Measurements from ENCODE around the gene SYNC. TPM values are rescaled to one million over a fixed set of nuclear protein-coding genes. Genes with fewer than 3 reads are reported as not detected.
"Not testable (repeated sequence)": the region's sequence is repeated elsewhere in the genome, so short reads cannot be mapped to it uniquely, and the experiment has no call there.

SYNC gene
- total RNA-seq, 1 donor from 2014 or later, result 14.5 TPM

DNA sequence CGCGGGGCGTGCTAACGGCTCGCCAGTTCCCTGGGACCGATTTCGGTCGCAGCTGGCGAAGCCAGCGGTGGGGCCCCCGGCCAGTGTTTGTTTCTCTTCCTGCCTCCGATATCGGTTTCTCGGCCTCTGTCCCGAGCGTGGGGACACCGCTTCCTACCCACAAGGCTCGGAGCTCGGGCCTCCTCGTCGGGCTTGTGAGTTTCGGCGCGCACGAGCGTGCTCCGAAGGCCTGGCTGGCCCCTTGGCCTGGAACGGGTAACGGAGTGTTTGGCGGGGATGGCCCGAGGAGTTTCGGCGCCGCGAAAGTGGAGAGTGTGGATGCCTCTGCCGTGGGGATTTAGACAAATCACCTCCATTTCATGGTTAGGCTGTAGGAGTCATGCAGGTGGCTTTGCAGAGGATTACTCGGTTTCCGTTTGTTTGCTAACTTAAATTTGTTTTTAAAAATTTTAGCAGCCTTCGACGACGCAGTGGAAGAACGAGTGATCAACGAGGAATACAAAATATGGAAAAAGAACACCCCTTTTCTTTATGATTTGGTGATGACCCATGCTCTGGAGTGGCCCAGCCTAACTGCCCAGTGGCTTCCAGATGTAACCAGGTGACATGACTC is 51.0 kb downstream of the SYNC start:
- peak overlapping the region; percentile 100 for H3K27ac ChIP-seq
- intact Hi-C loops (cut with DNase I), result no loop called here
- ATAC-seq (peak; percentile 11 to 35), DNase-seq (no peak)
- H3K36me3 ChIP-seq, result peaks cover 40% of the 10 kb centered on the region
- peak overlapping the region; percentile 83 for H3K4me3 ChIP-seq
- no peaks in the 10 kb centered on the region for H3K27me3 ChIP-seq (ENCODE audit: low read depth)
- H3K4me1 ChIP-seq, result peaks cover 64% of the 10 kb centered on the region
- no peaks in the 10 kb centered on the region for H3K9me3 ChIP-seq
- TF ChIP-seq, protein P1, sequence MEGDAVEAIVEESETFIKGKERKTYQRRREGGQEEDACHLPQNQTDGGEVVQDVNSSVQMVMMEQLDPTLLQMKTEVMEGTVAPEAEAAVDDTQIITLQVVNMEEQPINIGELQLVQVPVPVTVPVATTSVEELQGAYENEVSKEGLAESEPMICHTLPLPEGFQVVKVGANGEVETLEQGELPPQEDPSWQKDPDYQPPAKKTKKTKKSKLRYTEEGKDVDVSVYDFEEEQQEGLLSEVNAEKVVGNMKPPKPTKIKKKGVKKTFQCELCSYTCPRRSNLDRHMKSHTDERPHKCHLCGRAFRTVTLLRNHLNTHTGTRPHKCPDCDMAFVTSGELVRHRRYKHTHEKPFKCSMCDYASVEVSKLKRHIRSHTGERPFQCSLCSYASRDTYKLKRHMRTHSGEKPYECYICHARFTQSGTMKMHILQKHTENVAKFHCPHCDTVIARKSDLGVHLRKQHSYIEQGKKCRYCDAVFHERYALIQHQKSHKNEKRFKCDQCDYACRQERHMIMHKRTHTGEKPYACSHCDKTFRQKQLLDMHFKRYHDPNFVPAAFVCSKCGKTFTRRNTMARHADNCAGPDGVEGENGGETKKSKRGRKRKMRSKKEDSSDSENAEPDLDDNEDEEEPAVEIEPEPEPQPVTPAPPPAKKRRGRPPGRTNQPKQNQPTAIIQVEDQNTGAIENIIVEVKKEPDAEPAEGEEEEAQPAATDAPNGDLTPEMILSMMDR (IDR thresholded peaks at IDR 0.05), result no peak

DNA sequence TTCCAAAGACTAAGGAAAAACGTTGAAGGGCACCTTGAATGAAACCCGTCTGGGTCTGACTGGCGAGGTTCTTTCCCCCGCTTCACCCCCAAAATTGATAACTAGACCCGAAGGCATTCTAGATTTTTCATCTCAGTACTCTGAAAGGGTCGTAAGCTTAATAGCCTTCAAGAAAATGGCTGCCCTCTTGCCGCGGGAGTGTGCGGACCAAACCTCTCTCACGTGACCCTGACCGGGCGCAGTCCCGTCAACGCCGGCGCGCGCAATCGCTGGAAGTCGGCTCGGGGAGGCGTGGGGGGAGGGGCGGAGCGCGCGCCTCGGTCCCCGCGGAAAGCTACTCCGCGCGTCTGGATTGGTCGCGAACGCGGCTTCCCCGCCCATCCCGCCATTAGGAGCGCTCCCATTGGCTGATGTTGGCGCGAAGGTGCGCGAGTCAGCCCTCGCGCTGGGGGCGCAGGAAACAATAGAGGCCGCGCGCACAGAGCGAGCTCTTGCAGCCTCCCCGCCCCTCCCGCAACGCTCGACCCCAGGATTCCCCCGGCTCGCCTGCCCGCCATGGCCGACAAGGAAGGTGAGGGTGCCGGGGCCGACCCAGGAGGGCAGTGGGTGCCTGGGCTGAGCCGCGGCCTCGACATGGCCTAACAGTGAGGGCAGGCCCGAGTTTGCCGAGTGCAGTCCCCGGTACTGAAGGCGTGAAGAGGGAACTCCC is 51.7 kb downstream of the SYNC start, which contains the start of gene RBBP4:
Gene RBBP4 (plus strand): TSS at position 457 of the 709 bp plus-strand sequence. CDS start 99 bp downstream, at position 556.
- intact Hi-C loops (cut with DNase I), result no loop called here
- DNase-seq (peak; percentile 98), ATAC-seq (peak; percentile 97 to 98)
- Histone ChIP-seq H3K27me3 (ENCODE audit: low read depth) (no peaks in the 10 kb centered on the region), H3K4me3 (peak within 1 kb of the TSS; percentile 83), H3K9me3 (no peaks in the 10 kb centered on the region), H3K36me3 (peaks cover 34% of the 10 kb centered on the region), H3K4me1 (peaks cover 58% of the 10 kb centered on the region), H3K27ac (peak within 1 kb of the TSS; percentile 100)
- TF ChIP-seq, protein P1 (IDR thresholded peaks at IDR 0.05), result peak; percentile 7

DNA sequence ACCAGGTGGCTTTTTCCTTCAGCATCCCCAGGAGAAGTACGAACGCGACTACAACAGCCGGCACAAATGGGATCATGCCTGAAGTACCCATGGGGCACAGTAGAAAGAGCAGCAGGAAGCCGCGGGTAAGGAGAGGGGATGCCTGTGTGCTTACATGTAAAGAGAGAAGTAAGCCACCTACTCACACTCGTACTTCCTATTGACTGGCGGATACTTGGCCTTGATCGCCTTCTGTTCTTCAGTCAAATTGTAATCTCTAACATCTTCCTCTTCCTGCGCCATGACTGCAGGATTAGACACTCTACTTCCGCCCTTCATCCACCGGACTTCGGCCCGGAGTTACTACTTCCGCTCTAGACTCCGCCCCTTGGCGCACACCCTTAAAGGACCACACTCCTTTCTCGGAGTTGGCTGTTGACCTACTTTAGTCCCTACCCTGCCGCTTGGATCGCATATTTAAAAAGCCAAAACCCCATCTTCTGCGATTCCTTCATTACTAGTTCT is 52.3 kb downstream of the SYNC start, which contains the start of gene ZBTB8OS:
Gene ZBTB8OS (minus strand): TSS at position 303 of the 504 bp plus-strand sequence. CDS start 21 bp downstream, at position 282.
- peaks cover 34% of the 10 kb centered on the region for H3K36me3 ChIP-seq
- intact Hi-C loops (cut with DNase I), result no loop called here
- ATAC-seq (peak; percentile 93 to 94), DNase-seq (peak; percentile 93)
- peak within 1 kb of the TSS; percentile 83 for H3K4me3 ChIP-seq
- H3K4me1 ChIP-seq, result peaks cover 52% of the 10 kb centered on the region
- H3K27me3 ChIP-seq (ENCODE audit: low read depth), result no peaks in the 10 kb centered on the region
- H3K27ac ChIP-seq, result peak within 1 kb of the TSS; percentile 100
- TF ChIP-seq, protein P1 (IDR thresholded peaks at IDR 0.05), result no peak
- no peaks in the 10 kb centered on the region for H3K9me3 ChIP-seq

DNA sequence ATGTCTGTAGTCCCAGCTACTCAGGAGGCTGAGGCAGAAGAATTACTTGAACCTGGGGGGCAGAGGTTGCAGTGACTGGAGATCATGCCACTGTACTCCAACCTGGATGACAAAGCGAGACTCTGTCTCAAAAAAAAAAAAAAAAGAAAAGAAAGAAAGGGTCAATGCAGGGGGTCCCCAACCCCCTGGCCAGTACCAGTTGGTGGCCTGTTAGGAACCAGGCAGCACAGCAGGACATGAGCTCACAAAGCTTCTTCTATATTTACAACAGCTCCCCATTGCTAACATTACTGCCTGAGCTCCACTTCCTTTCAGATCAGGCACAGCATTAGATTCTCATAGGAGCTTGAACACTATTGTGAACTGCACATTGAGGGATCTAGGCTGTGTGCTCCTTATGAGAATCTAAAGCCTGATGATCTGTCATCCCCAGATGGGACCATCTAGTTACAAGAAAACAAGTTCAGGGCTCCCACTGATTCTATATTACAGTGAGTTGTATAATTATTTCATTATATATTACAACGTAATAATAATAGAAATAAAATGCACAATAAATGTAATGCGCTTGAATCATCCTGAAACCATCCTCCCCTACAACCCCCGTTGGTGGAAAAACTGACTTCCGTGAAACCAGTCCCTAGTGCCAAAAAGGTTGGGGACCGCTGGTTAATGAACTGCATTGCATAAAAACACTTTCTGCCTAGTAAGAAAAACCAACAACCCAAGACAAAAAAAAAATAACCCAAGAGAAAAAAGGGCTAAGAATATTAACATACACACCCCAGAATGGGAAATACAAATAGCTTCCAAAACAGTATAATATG is 55.0 kb downstream of the SYNC start:
- Histone ChIP-seq H3K9me3 (no peaks in the 10 kb centered on the region), H3K4me1 (peaks cover 26% of the 10 kb centered on the region), H3K36me3 (peaks cover 12% of the 10 kb centered on the region), H3K27ac (no peak overlapping the region), H3K27me3 (ENCODE audit: low read depth) (no peaks in the 10 kb centered on the region), H3K4me3 (no peak overlapping the region)
- TF ChIP-seq, protein P1 (IDR thresholded peaks at IDR 0.05), result no peak
- intact Hi-C loops (cut with DNase I), result no loop called here
- DNase-seq (no peak), ATAC-seq (no peak)

DNA sequence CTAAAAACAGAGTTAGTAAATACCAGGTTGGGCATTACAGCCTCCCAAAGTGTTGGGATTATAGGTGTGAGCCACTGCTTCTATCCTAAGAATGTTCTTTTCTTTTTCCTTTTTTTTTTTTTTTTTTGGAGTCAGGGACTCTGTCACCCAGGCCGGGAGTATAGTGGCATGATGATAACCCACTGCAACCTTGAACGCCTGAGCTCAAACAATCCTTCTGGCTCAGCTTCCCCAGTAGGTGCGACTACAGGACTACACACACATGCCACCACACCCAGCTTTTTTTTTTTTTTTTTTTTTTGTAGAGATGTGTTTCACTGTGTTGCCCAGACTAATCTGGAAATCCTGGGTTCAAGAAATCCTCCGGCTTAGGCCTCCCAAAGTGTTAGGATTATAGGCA is 58.1 kb downstream of the SYNC start:
- intact Hi-C loops (cut with DNase I), result no loop called here
- TF ChIP-seq, protein P1 (IDR thresholded peaks at IDR 0.05), result no peak
- Histone ChIP-seq H3K27ac (no peak overlapping the region), H3K4me3 (no peak overlapping the region), H3K36me3 (peaks cover 15% of the 10 kb centered on the region), H3K27me3 (ENCODE audit: low read depth) (no peaks in the 10 kb centered on the region), H3K9me3 (no peaks in the 10 kb centered on the region), H3K4me1 (peaks cover 17% of the 10 kb centered on the region)
- no peak for DNase-seq
- no peak for ATAC-seq

DNA sequence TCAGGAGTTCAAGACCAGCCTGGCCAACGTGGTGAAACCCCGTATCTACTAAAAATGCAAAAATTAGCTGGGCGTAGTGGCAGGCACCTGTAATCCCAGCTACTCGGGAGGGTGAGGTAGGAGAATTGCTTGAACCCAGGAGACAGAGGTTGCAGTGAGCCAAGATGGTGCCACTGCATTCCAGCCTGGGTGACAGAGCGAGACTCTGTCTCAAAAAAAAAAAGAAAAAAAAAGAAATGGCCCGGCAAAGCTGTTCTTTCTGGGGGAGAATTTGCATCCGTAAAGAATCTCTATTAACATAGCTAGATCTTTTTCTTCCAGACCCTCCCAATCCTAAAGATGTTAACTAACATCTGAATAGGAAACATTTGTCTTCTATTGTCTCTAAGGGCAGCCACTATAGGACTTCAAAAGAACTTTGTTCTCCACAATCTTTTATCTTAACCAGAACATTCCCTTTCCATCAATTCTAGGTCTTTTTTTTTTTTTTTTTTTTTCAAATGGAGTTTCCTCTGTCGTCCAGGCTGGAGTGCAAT is 60.2 kb downstream of the SYNC start:
- H3K9me3 ChIP-seq; H3K27me3 ChIP-seq (ENCODE audit: low read depth); H3K4me3 ChIP-seq; H3K27ac ChIP-seq; ATAC-seq; H3K4me1 ChIP-seq; DNase-seq; intact Hi-C loops (cut with DNase I): not testable (repeated sequence)
- peaks cover 20% of the 10 kb centered on the region for H3K36me3 ChIP-seq
